ENCODE data around the gene KLHL1. TPM values are rescaled to one million over a fixed set of nuclear protein-coding genes. Genes with fewer than 3 reads are reported as not detected.
A peak's percentile ranks its signal among the peaks of the same experiment; 100 is the strongest.
"Not testable (repeated sequence)": the region's sequence is repeated elsewhere in the genome, so short reads cannot be mapped to it uniquely, and the experiment has no call there.

Gene KLHL1
- not detected in 3 replicates for total RNA-seq
- long read RNA-seq: 0 reads

GRCh38 chr13:70108356-70109105, at the start of gene KLHL1:
TSS of gene KLHL1 (minus strand) at chr13:70108452. CDS start at chr13:70107699, 753 bp downstream.
- Mint-ChIP-seq H3K9me3 (ENCODE audit: low read depth) (no peaks in the 10 kb centered on the region), H3K27me3 (ENCODE audit: low read depth) (peaks cover 22% of the 10 kb centered on the region), H3K4me1 (ENCODE audit: low read depth) (peaks cover 10% of the 10 kb centered on the region), H3K27ac (ENCODE audit: unreplicated experiment) (no peak within 1 kb of the TSS), H3K36me3 (ENCODE audit: low read depth) (no peaks in the 10 kb centered on the region), H3K4me3 (ENCODE audit: unreplicated experiment) (peak within 1 kb of the TSS; percentile 62)
- no peak for DNase-seq (ENCODE audit: low spot score)
- TF ChIP-seq CTCF (IDR thresholded peaks at IDR 0.05): no peak

GRCh38 chr13:70142658-70143057, 34.4 kb upstream of the KLHL1 start:
- H3K27ac Mint-ChIP-seq (ENCODE audit: unreplicated experiment); H3K4me1 Mint-ChIP-seq (ENCODE audit: low read depth); H3K36me3 Mint-ChIP-seq (ENCODE audit: low read depth); H3K9me3 Mint-ChIP-seq (ENCODE audit: low read depth); DNase-seq (ENCODE audit: low spot score); H3K4me3 Mint-ChIP-seq (ENCODE audit: unreplicated experiment); H3K27me3 Mint-ChIP-seq (ENCODE audit: low read depth): not testable (repeated sequence)

GRCh38 chr13:70128098-70128497, 19.8 kb upstream of the KLHL1 start:
- no peak overlapping the region for H3K4me3 Mint-ChIP-seq (ENCODE audit: unreplicated experiment)
- DNase-seq (ENCODE audit: low spot score): no peak
- no peak for TF ChIP-seq CTCF (IDR thresholded peaks at IDR 0.05)
- no peaks in the 10 kb centered on the region for H3K27me3 Mint-ChIP-seq (ENCODE audit: low read depth)
- no peak overlapping the region for H3K27ac Mint-ChIP-seq (ENCODE audit: unreplicated experiment)
- no peaks in the 10 kb centered on the region for H3K36me3 Mint-ChIP-seq (ENCODE audit: low read depth)
- H3K9me3 Mint-ChIP-seq (ENCODE audit: low read depth): no peaks in the 10 kb centered on the region
- H3K4me1 Mint-ChIP-seq (ENCODE audit: low read depth): no peaks in the 10 kb centered on the region

GRCh38 chr13:70125693-70126092, 17.4 kb upstream of the KLHL1 start:
- no peak for TF ChIP-seq CTCF (IDR thresholded peaks at IDR 0.05)
- H3K9me3 Mint-ChIP-seq (ENCODE audit: low read depth): no peaks in the 10 kb centered on the region
- H3K27me3 Mint-ChIP-seq (ENCODE audit: low read depth): no peaks in the 10 kb centered on the region
- H3K4me1 Mint-ChIP-seq (ENCODE audit: low read depth): no peaks in the 10 kb centered on the region
- no peak overlapping the region for H3K27ac Mint-ChIP-seq (ENCODE audit: unreplicated experiment)
- no peaks in the 10 kb centered on the region for H3K36me3 Mint-ChIP-seq (ENCODE audit: low read depth)
- no peak overlapping the region for H3K4me3 Mint-ChIP-seq (ENCODE audit: unreplicated experiment)
- DNase-seq (ENCODE audit: low spot score): no peak

- DNase-seq (ENCODE audit: low spot score): no peak
- H3K4me3 Mint-ChIP-seq (ENCODE audit: unreplicated experiment): no peak overlapping the region
- no peaks in the 10 kb centered on the region for H3K4me1 Mint-ChIP-seq (ENCODE audit: low read depth)
Observed at GRCh38 chr13:70117338-70117905, 9.2 kb upstream of the KLHL1 start.

More at GRCh38 chr13:70117338-70117905, 9.2 kb upstream of the KLHL1 start:
- Mint-ChIP-seq H3K9me3 (ENCODE audit: low read depth) (no peaks in the 10 kb centered on the region), H3K36me3 (ENCODE audit: low read depth) (no peaks in the 10 kb centered on the region), H3K27ac (ENCODE audit: unreplicated experiment) (no peak overlapping the region), H3K27me3 (ENCODE audit: low read depth) (no peaks in the 10 kb centered on the region)
- TF ChIP-seq CTCF (IDR thresholded peaks at IDR 0.05): no peak

Data from chondrocyte (in vitro differentiated cells).